HEK293T (cell line): ENCODE measurements around the gene GRIA3.

Experiments used
- CTCF ChIA-PET: fragments of 350-600 bp; formaldehyde crosslinking; extraction: SDS; loops from one replicate; lab custom pipeline; 2021; ENCODE audit warnings: antibody characterized with exemption, inconsistent platforms; lab: Yijun Ruan, JAX
- POLR2A ChIA-PET: fragments of 350-600 bp; formaldehyde crosslinking; extraction: SDS; loops from one replicate; lab custom pipeline; 2020; ENCODE audit warnings: antibody characterized with exemption, inconsistent platforms; lab: Yijun Ruan, JAX
- DNase-seq: peaks from one replicate; pipeline ENCODE4 v3.0.0; 2012; ENCODE audit warnings: mixed read lengths; ENCODE audit errors: extremely low spot score
- ARNT ChIP-seq: fragments of 450-650 bp; IDR thresholded peaks from 2 replicates; pipeline ENCODE4 v1.6.1; 2017; ENCODE audit warnings: mild to moderate bottlenecking
- BHLHE40 ChIP-seq: fragments of 450-650 bp; IDR thresholded peaks from 2 replicates; pipeline ENCODE4 v1.6.1; 2016; ENCODE audit warnings: mild to moderate bottlenecking, moderate library complexity, borderline replicate concordance
- CTBP1 ChIP-seq: fragments of 450-650 bp; IDR thresholded peaks from 2 replicates; pipeline ENCODE4 v1.6.1; 2016; ENCODE audit warnings: borderline replicate concordance
- ELF4 ChIP-seq: fragments of 450-650 bp; IDR thresholded peaks from 2 replicates; pipeline ENCODE4 v1.6.1; 2017; ENCODE audit warnings: antibody characterized with exemption
- FOXA1 ChIP-seq: fragments of 450-650 bp; IDR thresholded peaks from 2 replicates; pipeline ENCODE4 v1.6.1; 2016; ENCODE audit warnings: mild to moderate bottlenecking
- FOXK2 ChIP-seq: fragments of 450-650 bp; IDR thresholded peaks from 2 replicates; pipeline ENCODE4 v1.6.1; 2016; ENCODE audit warnings: mild to moderate bottlenecking
- FOXM1 ChIP-seq: fragments of 450-650 bp; IDR thresholded peaks from 2 replicates; pipeline ENCODE4 v1.6.1; 2017; ENCODE audit warnings: mild to moderate bottlenecking, borderline replicate concordance
- HDGF ChIP-seq: fragments of 450-650 bp; IDR thresholded peaks from 2 replicates; pipeline ENCODE4 v1.6.1; 2017; ENCODE audit warnings: antibody characterized with exemption, borderline replicate concordance
- L3MBTL2 ChIP-seq: fragments of 450-650 bp; conservative IDR thresholded peaks from 2 replicates; pipeline ENCODE4 v1.6.1; 2016; ENCODE audit warnings: mild to moderate bottlenecking
- LEF1 ChIP-seq: fragments of 450-650 bp; IDR thresholded peaks from 2 replicates; pipeline ENCODE4 v1.6.1; 2017; ENCODE audit warnings: mild to moderate bottlenecking, borderline replicate concordance
- NFRKB ChIP-seq: fragments of 450-650 bp; IDR thresholded peaks from 2 replicates; pipeline ENCODE4 v1.6.1; 2016; ENCODE audit warnings: mild to moderate bottlenecking, moderate library complexity
- SP1 ChIP-seq: fragments of 450-650 bp; IDR thresholded peaks from 2 replicates; pipeline ENCODE4 v1.6.1; 2017
- SUZ12 ChIP-seq: fragments of 450-650 bp; IDR thresholded peaks from 2 replicates; pipeline ENCODE4 v1.6.1; 2016; ENCODE audit warnings: mild to moderate bottlenecking
- TARDBP ChIP-seq: fragments of 450-650 bp; IDR thresholded peaks from 2 replicates; pipeline ENCODE4 v1.6.1; 2016
- ZNF384 ChIP-seq: fragments of 450-650 bp; IDR thresholded peaks from 2 replicates; pipeline ENCODE4 v1.6.1; 2016
- TF ChIP-seq, protein P1 (sequence below): fragments of 450-650 bp; IDR thresholded peaks from 2 replicates; pipeline ENCODE4 v1.6.1; 2016

GRIA3 gene

DNA sequence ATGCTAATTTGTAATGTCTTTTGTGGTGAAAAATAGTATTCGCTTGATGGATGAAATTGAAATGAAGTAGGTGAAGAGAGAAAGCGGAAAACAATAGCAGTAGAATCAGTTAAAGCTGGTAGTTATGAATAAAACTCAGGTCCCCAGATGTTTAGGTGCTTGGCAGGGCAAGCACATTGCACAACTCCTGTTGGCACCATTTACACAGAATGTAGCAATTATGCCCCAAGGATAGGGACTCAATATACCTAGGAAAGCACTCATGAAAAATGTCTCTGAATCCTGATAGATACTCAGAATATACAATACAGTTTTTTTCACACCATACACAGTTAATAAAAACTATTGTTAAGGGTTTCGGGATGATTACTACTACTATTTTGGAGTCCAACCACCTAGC, 26.5 kb upstream of the GRIA3 start:
- DNase-seq = no peak
- ChIA-PET POLR2A (no interaction called here), CTCF (no interaction called here)
- TF ChIP-seq SUZ12 (no peak), TARDBP (no peak), FOXM1 (no peak), ELF4 (no peak), SP1 (no peak), ARNT (no peak), FOXK2 (no peak), LEF1 (no peak), L3MBTL2 (no peak), HDGF (no peak)
- TF ChIP-seq, protein P1, sequence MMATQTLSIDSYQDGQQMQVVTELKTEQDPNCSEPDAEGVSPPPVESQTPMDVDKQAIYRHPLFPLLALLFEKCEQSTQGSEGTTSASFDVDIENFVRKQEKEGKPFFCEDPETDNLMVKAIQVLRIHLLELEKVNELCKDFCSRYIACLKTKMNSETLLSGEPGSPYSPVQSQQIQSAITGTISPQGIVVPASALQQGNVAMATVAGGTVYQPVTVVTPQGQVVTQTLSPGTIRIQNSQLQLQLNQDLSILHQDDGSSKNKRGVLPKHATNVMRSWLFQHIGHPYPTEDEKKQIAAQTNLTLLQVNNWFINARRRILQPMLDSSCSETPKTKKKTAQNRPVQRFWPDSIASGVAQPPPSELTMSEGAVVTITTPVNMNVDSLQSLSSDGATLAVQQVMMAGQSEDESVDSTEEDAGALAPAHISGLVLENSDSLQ = no peak

DNA sequence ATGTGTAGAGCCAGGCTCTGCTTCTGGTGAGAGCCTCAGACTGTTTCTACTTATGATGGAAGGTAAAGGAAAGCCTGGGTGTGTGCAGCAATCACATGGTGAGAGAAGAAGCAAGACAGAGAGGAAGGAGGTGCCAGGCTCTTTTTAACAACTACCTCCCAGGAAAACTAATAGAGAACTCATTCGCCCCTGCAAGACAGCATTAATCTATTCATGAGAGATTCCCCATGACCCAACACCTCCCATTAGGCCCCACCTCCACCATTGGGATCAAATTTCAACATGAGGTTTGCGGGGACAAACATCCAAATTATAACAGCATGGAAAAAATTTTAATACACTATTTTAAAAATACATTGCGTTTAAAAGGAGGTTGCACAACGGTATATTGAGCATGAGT, 24.7 kb upstream of the GRIA3 start:
- DNase-seq = no peak
- CTCF ChIA-PET = no interaction called here
- POLR2A ChIA-PET = no interaction called here
- TF ChIP-seq FOXM1 (no peak), SUZ12 (no peak), CTBP1 (no peak), FOXK2 (no peak), FOXA1 (no peak), LEF1 (no peak), BHLHE40 (no peak), TARDBP (no peak), NFRKB (no peak)

DNA sequence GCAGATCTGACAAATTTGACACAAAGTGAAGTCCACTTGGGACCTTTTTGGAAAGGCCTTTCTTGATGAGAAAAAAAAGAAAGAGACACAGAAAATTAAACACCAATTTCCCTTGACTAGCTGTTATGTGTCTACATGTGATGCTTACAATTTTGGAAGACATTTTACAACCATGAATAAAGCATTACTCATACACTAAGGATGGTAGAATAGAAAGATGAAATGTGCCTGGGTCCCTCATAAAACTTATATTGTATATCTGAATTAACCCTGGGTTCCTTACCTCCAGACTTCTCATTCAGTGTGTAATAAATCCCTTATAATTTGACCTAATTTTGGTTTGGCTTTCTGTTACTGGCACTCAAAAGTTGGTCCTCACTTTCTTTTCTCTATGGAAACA, 16.5 kb upstream of the GRIA3 start:
- TF ChIP-seq FOXA1 = no peak
- TF ChIP-seq CTBP1 = no peak
- TF ChIP-seq LEF1 = no peak
- no peak for TF ChIP-seq BHLHE40
- TF ChIP-seq L3MBTL2 = no peak
- TF ChIP-seq SUZ12 = no peak
- TF ChIP-seq NFRKB = no peak
- ChIA-PET CTCF (no interaction called here), POLR2A (no interaction called here)
- DNase-seq = no peak

DNA sequence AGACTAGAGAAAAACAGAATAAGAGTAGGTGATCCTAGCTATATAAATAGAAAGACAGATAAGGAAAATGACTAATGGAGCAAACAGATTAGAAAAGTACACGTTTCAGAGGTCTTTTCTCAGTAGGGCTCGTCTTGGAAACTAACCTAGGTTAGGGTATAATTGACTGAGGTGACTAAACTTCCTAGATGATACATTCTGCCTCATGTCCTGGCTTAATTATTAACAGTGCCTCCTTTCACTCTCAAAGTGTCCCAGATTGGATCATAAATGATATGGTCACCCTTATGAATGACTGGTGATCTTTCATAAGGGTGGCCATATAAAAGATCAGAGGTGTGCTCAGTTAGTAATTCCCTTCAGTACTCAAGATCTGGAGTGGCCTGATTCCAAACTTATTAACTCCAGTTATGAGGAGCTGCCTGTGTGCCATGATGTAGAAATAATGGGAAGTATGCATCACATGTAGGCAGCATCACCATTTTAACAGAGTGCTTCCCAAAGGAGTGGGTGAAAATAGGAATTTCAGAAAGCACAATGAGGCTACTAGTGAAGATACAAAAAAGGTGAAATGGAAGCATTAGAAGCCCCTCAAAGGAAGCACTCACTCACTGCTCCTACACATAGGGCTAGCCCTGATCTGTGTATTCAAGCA, 14.7 kb upstream of the GRIA3 start:
- ChIA-PET CTCF (no interaction called here), POLR2A (no interaction called here)
- no peak for TF ChIP-seq SUZ12
- no peak for TF ChIP-seq L3MBTL2
- no peak for TF ChIP-seq HDGF
- TF ChIP-seq ZNF384 = no peak
- no peak for TF ChIP-seq CTBP1
- TF ChIP-seq LEF1 = no peak
- no peak for TF ChIP-seq ELF4
- no peak for TF ChIP-seq BHLHE40
- TF ChIP-seq SP1 = no peak
- TF ChIP-seq TARDBP = no peak
- TF ChIP-seq NFRKB = no peak
- TF ChIP-seq, protein P1 = no peak
- TF ChIP-seq FOXK2 = no peak
- TF ChIP-seq FOXM1 = no peak
- TF ChIP-seq ARNT = no peak
- no peak for TF ChIP-seq FOXA1
- no peak for DNase-seq

DNA sequence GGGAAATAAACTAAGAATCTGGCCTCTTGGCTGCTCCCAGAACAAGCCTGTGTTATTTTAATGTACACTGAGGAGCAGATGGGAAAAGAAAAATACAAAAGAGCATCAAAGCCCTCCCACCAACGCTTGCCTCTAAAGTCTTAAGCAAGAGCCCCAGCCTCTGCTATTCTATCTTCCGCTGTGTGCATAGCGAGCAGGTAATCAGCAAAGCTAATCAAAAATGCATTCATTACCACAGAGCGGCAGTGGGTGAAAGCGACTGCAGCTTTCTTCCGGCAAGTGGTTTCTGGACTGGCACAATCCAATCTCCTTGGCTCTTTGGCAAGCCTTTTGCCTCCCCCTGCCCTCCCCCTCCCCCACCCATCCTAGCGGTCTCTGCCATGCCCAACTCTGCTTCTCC, 13.5 kb upstream of the GRIA3 start:
- CTCF ChIA-PET = no interaction called here
- DNase-seq = no peak
- POLR2A ChIA-PET = no interaction called here
- TF ChIP-seq SP1 (no peak), TARDBP (no peak), BHLHE40 (no peak), ARNT (no peak), CTBP1 (no peak), SUZ12 (no peak), HDGF (no peak), ZNF384 (no peak), NFRKB (no peak), FOXM1 (no peak), FOXK2 (no peak), LEF1 (no peak), ELF4 (no peak), FOXA1 (no peak), L3MBTL2 (no peak)
- TF ChIP-seq, protein P1 = no peak

DNA sequence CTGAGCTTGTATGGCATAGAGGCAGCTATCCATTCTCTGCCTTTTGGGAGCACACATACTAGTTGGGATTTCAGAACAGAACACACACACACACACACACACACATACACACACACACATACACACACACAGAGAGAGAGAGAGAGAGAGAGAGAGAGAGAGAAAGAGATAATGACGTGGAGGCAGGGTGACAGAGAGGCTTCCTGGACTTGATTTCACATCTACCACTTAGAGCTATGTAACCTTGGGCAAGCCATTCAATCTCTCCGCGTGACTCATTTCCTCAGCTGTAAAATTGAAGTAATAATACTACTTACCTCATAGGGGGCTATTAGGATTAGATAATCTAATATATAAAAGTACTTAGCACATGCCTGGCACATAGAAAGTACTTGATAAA, 12.3 kb upstream of the GRIA3 start:
- no peak for DNase-seq
- no peak for TF ChIP-seq FOXM1
- TF ChIP-seq HDGF = no peak
- no peak for TF ChIP-seq LEF1
- TF ChIP-seq, protein P1 = no peak
- TF ChIP-seq CTBP1 = no peak
- TF ChIP-seq ELF4 = no peak
- no peak for TF ChIP-seq FOXK2
- TF ChIP-seq TARDBP = no peak
- no peak for TF ChIP-seq L3MBTL2
- TF ChIP-seq ARNT = no peak
- TF ChIP-seq BHLHE40 = no peak
- TF ChIP-seq NFRKB = no peak
- TF ChIP-seq ZNF384 = no peak
- TF ChIP-seq FOXA1 = no peak
- ChIA-PET POLR2A (no interaction called here), CTCF (no interaction called here)
